ENCODE data around the gene ARL11. TPM values are rescaled to one million over a fixed set of nuclear protein-coding genes. Genes with fewer than 3 reads are reported as not detected.
"Not testable (repeated sequence)": the region's sequence is repeated elsewhere in the genome, so short reads cannot be mapped to it uniquely, and the experiment has no call there.

The ARL11 gene
- total RNA-seq, 1 donor from 2014 or later: not detected

DNA sequence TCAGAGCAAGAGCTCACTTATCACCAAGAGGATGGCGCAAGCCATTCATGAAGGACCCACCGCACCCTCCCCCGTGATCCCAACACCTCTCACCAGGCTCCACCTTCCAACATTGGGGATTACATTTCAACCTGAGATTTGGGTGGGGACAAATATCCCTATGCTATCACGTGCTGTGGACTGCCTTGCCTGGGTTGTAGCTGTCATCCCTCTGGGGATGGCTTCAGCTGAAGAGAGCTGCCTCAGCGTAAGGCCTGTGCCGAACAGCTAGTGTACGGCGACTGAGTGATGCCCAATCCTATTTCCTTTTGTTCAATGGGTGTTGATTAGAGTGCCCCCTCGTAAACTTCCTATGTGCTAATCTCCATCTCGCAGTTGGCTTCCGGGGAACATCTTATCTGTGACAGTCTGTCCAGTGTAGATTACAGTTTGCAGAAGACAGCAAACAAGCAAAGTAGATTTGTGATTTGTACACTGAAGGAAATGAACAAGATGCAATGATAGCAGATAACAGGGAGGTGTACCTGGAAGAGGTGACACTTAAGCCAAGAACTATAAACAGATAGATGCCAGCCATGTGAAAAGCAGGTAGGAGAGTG, 31.2 kb upstream of the ARL11 start:
- DNase-seq (ENCODE audit: extremely low spot score, unreplicated experiment): no peak
- peaks cover 2% of the 10 kb centered on the region for H3K4me1 Mint-ChIP-seq (ENCODE audit: unreplicated experiment)
- no peak overlapping the region for H3K4me3 Mint-ChIP-seq
- TF ChIP-seq, protein P1, sequence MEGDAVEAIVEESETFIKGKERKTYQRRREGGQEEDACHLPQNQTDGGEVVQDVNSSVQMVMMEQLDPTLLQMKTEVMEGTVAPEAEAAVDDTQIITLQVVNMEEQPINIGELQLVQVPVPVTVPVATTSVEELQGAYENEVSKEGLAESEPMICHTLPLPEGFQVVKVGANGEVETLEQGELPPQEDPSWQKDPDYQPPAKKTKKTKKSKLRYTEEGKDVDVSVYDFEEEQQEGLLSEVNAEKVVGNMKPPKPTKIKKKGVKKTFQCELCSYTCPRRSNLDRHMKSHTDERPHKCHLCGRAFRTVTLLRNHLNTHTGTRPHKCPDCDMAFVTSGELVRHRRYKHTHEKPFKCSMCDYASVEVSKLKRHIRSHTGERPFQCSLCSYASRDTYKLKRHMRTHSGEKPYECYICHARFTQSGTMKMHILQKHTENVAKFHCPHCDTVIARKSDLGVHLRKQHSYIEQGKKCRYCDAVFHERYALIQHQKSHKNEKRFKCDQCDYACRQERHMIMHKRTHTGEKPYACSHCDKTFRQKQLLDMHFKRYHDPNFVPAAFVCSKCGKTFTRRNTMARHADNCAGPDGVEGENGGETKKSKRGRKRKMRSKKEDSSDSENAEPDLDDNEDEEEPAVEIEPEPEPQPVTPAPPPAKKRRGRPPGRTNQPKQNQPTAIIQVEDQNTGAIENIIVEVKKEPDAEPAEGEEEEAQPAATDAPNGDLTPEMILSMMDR (conservative IDR thresholded peaks at IDR 0.05): no peak
- no peaks in the 10 kb centered on the region for H3K36me3 Mint-ChIP-seq
- H3K27me3 Mint-ChIP-seq: peaks cover 3% of the 10 kb centered on the region
- no peaks in the 10 kb centered on the region for H3K9me3 Mint-ChIP-seq
- H3K27ac Mint-ChIP-seq: no peak overlapping the region

DNA sequence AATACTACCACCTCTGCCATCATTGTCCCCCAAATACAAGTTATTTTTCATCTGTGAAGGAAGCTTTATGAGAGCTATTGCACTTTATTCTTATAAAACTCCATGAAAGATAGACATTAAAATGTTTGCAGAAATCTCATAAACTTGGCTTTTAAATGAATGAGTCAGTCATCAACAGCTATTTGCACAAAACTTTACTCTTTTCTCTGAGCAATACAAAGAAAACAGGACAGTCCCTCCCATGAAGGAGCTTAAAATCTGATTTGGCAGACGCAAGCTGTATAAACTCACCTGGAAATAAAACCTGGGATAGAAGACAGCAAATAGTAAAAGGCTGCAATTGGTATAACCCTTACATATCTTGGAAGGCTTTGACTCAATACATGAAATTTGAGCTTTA, 26.3 kb upstream of the ARL11 start:
- TF ChIP-seq, protein P1 (conservative IDR thresholded peaks at IDR 0.05): no peak
- peaks cover 3% of the 10 kb centered on the region for H3K27me3 Mint-ChIP-seq
- no peak overlapping the region for H3K27ac Mint-ChIP-seq
- no peak for DNase-seq (ENCODE audit: extremely low spot score, unreplicated experiment)
- peaks cover 15% of the 10 kb centered on the region for H3K4me1 Mint-ChIP-seq (ENCODE audit: unreplicated experiment)
- no peaks in the 10 kb centered on the region for H3K9me3 Mint-ChIP-seq
- H3K36me3 Mint-ChIP-seq: no peaks in the 10 kb centered on the region
- no peak overlapping the region for H3K4me3 Mint-ChIP-seq

DNA sequence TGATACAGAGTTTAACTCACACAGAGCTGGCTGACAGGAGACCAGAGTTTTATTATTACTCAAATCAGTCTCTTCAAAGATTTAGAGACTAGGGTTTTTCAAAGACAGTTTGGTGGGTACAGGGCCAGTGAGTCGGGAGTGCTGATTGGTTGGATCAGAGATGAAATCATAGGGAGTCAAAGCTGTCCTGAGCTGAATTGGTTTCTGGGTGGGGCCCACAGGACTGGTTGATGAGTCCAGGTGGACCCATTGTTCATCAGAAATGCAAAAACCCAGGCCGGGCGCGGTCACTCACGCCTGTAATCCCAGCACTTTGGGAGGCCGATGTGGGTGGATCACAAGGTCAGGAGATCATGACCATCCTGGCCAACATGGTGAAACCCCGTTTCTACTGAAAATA, 25.7 kb upstream of the ARL11 start:
- H3K27me3 Mint-ChIP-seq; H3K9me3 Mint-ChIP-seq; H3K27ac Mint-ChIP-seq; H3K36me3 Mint-ChIP-seq; DNase-seq (ENCODE audit: extremely low spot score, unreplicated experiment); H3K4me3 Mint-ChIP-seq: not testable (repeated sequence)
- H3K4me1 Mint-ChIP-seq (ENCODE audit: unreplicated experiment): peaks cover 18% of the 10 kb centered on the region

DNA sequence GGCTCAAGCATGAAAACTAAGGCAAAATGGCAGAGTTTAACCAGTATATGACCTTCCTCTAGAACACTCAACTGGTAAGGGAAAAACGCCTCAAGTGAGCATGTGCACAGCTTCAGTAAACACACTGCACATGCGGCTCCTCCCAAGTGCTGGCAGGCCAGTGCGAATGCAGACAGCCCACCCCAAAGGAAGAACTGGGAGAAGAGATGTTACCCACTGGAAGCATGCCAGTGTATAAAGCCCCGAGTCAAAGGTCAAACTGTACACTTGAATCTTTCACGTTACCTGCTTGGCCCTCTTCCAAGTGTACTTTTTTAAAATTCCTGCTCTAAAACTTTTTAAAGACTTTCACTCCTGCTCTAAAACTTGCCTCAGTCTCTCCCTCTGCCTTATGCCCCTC, 23.7 kb upstream of the ARL11 start:
- Mint-ChIP-seq H3K27me3 (no peaks in the 10 kb centered on the region), H3K4me1 (ENCODE audit: unreplicated experiment) (peaks cover 18% of the 10 kb centered on the region), H3K9me3 (no peaks in the 10 kb centered on the region), H3K4me3 (no peak overlapping the region), H3K27ac (no peak overlapping the region), H3K36me3 (no peaks in the 10 kb centered on the region)
- no peak for DNase-seq (ENCODE audit: extremely low spot score, unreplicated experiment)
- TF ChIP-seq, protein P1 (conservative IDR thresholded peaks at IDR 0.05): no peak

DNA sequence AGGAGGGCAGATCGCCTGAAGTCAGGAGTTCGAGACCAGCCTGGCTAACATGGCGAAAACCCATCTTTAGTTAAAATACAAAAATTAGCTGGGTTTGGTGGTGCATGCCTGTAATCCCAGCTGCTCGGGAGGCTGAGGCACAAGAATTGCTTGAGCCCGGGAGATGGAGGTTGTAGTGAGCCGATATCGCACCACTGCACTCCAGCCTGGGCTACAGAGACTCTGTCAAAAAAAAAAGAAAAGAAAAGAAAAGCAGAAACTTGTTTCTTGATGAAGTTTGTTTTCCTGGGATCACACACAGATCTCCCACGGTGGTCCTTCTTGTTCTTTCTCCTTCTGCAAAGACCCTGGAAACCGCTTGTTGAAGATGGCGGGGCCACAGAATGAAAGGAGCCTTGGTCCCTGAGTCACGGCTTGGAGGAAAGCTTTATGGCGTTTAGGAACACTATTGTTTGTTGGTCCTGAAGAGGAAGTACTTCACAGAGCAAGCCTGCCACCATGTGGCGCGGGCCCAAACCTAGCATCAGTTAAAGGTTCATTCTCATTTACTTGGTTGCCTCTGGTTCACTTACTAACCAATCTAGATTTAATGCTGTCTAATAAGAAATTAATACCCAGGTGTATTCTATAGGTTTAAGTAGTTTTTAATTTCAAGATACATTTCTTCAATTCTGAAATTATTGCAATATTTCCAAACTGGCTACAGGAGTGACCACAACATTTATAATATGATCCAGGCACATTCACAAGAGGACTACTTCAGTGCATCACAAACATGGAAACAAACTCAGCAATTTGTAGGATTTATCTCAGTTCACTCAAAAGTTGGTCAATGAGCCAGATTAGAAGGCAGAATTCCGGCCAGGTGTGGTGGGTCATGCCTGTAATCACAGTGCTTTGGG, 21.3 kb upstream of the ARL11 start:
- H3K27ac Mint-ChIP-seq: peak overlapping the region; percentile 85
- DNase-seq (ENCODE audit: extremely low spot score, unreplicated experiment): no peak
- peaks cover 17% of the 10 kb centered on the region for H3K4me1 Mint-ChIP-seq (ENCODE audit: unreplicated experiment)
- TF ChIP-seq, protein P1 (conservative IDR thresholded peaks at IDR 0.05): peak; percentile 90
- peak overlapping the region; percentile 77 for H3K4me3 Mint-ChIP-seq
- no peaks in the 10 kb centered on the region for H3K9me3 Mint-ChIP-seq
- H3K36me3 Mint-ChIP-seq: no peaks in the 10 kb centered on the region
- no peaks in the 10 kb centered on the region for H3K27me3 Mint-ChIP-seq

DNA sequence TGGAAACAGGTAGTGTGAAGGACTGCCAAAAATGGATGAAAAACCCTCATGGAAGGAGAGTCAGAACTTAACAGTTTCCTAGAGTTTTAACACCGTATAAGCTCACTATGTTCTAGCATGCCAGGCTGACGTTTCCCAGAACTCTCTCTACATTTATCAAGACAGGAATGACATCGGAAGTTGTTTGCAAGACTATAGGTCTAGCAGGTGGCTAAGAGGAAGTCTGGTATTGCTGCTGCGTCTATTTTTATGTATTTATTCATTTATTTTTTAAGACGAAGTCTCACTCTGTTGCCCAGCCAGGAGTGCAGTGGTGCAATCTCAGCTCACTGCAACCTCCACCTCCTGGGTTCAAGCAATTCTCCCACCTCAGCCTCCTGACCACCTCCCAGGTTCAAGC, 20.5 kb upstream of the ARL11 start:
- Mint-ChIP-seq H3K4me3 (no peak overlapping the region), H3K9me3 (no peaks in the 10 kb centered on the region), H3K36me3 (no peaks in the 10 kb centered on the region), H3K27me3 (no peaks in the 10 kb centered on the region), H3K27ac (no peak overlapping the region), H3K4me1 (ENCODE audit: unreplicated experiment) (peaks cover 12% of the 10 kb centered on the region)
- DNase-seq (ENCODE audit: extremely low spot score, unreplicated experiment): no peak
- TF ChIP-seq, protein P1 (conservative IDR thresholded peaks at IDR 0.05): no peak

Data from type B pancreatic cell (in vitro differentiated cells).